ENCODE data around the gene CIBAR2. TPM values are rescaled to one million over a fixed set of nuclear protein-coding genes. Genes with fewer than 3 reads are reported as not detected.
A peak's percentile ranks its signal among the peaks of the same experiment; 100 is the strongest.

CIBAR2 gene
- total RNA-seq, 2 experiments from 2014 or later, result 0.50 TPM; not detected in 1

DNA sequence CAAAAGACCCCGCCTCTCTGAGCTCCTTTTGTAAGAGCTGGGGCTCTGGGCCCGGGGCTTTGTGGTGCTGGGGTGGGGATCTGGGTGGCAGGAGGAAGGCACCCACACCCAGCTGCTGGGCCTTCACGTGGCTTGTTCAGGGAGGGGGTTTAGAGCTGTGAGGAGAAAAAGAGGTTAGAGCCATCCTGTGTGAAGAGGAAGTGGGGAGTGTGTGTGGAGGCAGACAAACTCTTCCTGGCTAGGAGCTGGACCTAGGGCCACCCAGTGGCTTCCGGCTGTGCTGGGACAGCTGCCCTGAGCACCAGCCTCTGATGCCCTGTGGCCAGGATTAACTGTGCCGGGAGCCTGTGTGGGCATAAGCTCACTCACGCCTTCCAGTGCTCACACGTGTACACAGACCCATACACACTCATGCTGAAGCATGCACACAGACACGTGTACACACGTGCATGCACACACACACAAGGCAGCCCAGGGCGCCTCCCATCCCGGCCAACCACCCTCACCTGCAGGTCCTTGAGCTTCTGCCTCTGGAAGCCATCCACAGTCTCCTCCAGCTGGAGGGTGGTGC is 7.4 kb downstream of the CIBAR2 start:
- H4K20me1 ChIP-seq (ENCODE audit: insufficient read depth, low read length), result no peaks in the 10 kb centered on the region
- H2AFZ ChIP-seq (ENCODE audit: low read length), result peak overlapping the region; percentile 86
- intact Hi-C loops (cut with micrococcal nuclease; ENCODE audit: unreplicated experiment), result no loop called here
- no peaks in the 10 kb centered on the region for H3K79me2 ChIP-seq (ENCODE audit: insufficient read depth, low read depth, low read length)
- peak overlapping the region; percentile 49 for H3K4me2 ChIP-seq (ENCODE audit: low read length)
- DNase-seq (ENCODE audit: low spot score), result peak; percentile 79
- no peaks in the 10 kb centered on the region for H3K9me3 ChIP-seq (ENCODE audit: low read length)
- ChIA-PET POLR2A (interaction anchor here (0.5 to 1.4 kb wide), 7 partner anchors 10 to 239 kb away, joined by 3 to 4 read pairs (median 4); no protein-coding TSS in a partner anchor), CTCF (ENCODE audit: unreplicated experiment) (interaction anchor here (0.6 to 1.7 kb wide), 4 partner anchors 10 to 148 kb away, joined by 3 to 6 read pairs (median 4); no protein-coding TSS in a partner anchor)
- H3K4me3 ChIP-seq (ENCODE audit: low read depth, low read length, poor library complexity, severe bottlenecking), result no peak overlapping the region
- no TSS peak for BruUV-seq (replicated peaks)
- no peaks in the 10 kb centered on the region for H3K36me3 ChIP-seq (ENCODE audit: insufficient read depth, low read length)
- no peak for TF ChIP-seq CTCF (conservative IDR thresholded peaks at IDR 0.05; ENCODE audit: low read length)
- TF ChIP-seq EZH2phosphoT487 (IDR thresholded peaks at IDR 0.05; ENCODE audit: borderline replicate concordance, low read depth, low read length), result no peak
- H3K4me1 ChIP-seq (ENCODE audit: insufficient read depth, low read length, poor library complexity, severe bottlenecking), result peaks cover 46% of the 10 kb centered on the region
- no peaks in the 10 kb centered on the region for H3K9me2 ChIP-seq (ENCODE audit: insufficient read depth, low read length)
- H3K27ac ChIP-seq (ENCODE audit: low read depth, low read length, poor library complexity, severe bottlenecking), result peak overlapping the region; percentile 81

DNA sequence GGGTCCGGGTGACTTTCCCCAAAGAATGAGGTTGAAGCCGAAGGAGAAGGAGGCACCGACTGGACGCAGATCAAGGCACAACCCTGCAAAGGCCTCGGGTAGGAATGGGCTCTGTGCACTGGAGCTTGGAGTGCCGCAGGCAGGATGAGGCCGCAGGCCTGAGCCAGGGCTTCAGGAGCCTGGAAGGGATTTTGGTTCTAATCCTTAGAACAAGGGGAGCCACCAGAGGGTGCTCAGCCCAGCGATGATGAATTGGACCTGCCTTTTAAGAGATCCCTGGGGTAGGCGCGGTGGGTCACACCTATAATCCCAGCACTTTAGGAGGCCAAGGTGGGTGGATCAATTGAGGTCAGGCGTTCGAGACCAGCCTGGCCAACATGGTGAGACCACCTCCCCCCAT is 8.1 kb downstream of the CIBAR2 start:
- H3K79me2 ChIP-seq (ENCODE audit: insufficient read depth, low read depth, low read length), result no peaks in the 10 kb centered on the region
- H3K27ac ChIP-seq (ENCODE audit: low read depth, low read length, poor library complexity, severe bottlenecking), result peak overlapping the region; percentile 81
- H3K4me3 ChIP-seq (ENCODE audit: low read depth, low read length, poor library complexity, severe bottlenecking), result no peak overlapping the region
- H3K36me3 ChIP-seq (ENCODE audit: insufficient read depth, low read length), result no peaks in the 10 kb centered on the region
- TF ChIP-seq CTCF (conservative IDR thresholded peaks at IDR 0.05; ENCODE audit: low read length), result 0 out of 2 replicates have a peak, but pooled peaks have one; percentile 35
- no peak for TF ChIP-seq EZH2phosphoT487 (IDR thresholded peaks at IDR 0.05; ENCODE audit: borderline replicate concordance, low read depth, low read length)
- intact Hi-C loops (cut with micrococcal nuclease; ENCODE audit: unreplicated experiment), result no loop called here
- peak overlapping the region; percentile 49 for H3K4me2 ChIP-seq (ENCODE audit: low read length)
- ChIA-PET POLR2A (interaction anchor here (1.0 to 1.5 kb wide), 3 partner anchors 13 to 149 kb away, joined by 4 to 6 read pairs (median 4); partner anchors contain the start of gene ZDHHC7), CTCF (ENCODE audit: unreplicated experiment) (interaction anchor here (0.6 to 1.7 kb wide), 5 partner anchors 11 to 160 kb away, joined by 3 to 6 read pairs (median 4); no protein-coding TSS in a partner anchor)
- DNase-seq (ENCODE audit: low spot score), result no peak
- H3K4me1 ChIP-seq (ENCODE audit: insufficient read depth, low read length, poor library complexity, severe bottlenecking), result peaks cover 46% of the 10 kb centered on the region
- peak overlapping the region; percentile 74; the same call in 1 of the 2 replicates for H2AFZ ChIP-seq (ENCODE audit: low read length)
- no peaks in the 10 kb centered on the region for H4K20me1 ChIP-seq (ENCODE audit: insufficient read depth, low read length)
- no peaks in the 10 kb centered on the region for H3K9me3 ChIP-seq (ENCODE audit: low read length)
- no peaks in the 10 kb centered on the region for H3K9me2 ChIP-seq (ENCODE audit: insufficient read depth, low read length)
- no TSS peak for BruUV-seq (replicated peaks)

Measured in OCI-LY7 (cell line).